H9 (cell line): ENCODE results near the gene NPHS1. TPM values are rescaled to one million over a fixed set of nuclear protein-coding genes. Genes with fewer than 3 reads are reported as not detected.

Source experiments
- DNase-seq: peaks from one replicate; pipeline ENCODE4 v3.0.0-alpha.2; 2017
- H2AFZ ChIP-seq: one replicate; pipeline ENCODE4 v1.6.1; 2013; ENCODE audit warnings: mild to moderate bottlenecking, low read length, control low read depth, moderate library complexity
- H2AK5ac ChIP-seq: 2 replicates; pipeline ENCODE4 v1.6.1; 2013; ENCODE audit warnings: low read length, control low read depth, mixed read lengths; ENCODE audit not compliant: insufficient read length
- H2BK120ac ChIP-seq: one replicate; pipeline ENCODE4 v1.6.1; 2013; ENCODE audit warnings: low read depth, mild to moderate bottlenecking, low read length, control low read depth, inconsistent platforms; ENCODE audit not compliant: poor library complexity, severe bottlenecking
- H2BK12ac ChIP-seq: 2 replicates; pipeline ENCODE4 v1.6.1; 2013; ENCODE audit warnings: low read length, control low read depth, mixed read lengths, low read depth; ENCODE audit not compliant: insufficient read length
- H2BK15ac ChIP-seq: 2 replicates; pipeline ENCODE4 v1.6.1; 2013; ENCODE audit warnings: low read depth, low read length, control low read depth
- H2BK20ac ChIP-seq: one replicate; pipeline ENCODE4 v1.6.1; 2013; ENCODE audit warnings: low read depth, mild to moderate bottlenecking, low read length, control low read depth, inconsistent platforms; ENCODE audit not compliant: poor library complexity, severe bottlenecking
- H2BK5ac ChIP-seq: 2 replicates; pipeline ENCODE4 v1.6.1; 2013; ENCODE audit warnings: low read length, control low read depth, mixed read lengths; ENCODE audit not compliant: insufficient read length
- H3K14ac ChIP-seq: 2 replicates; pipeline ENCODE4 v1.6.1; 2013; ENCODE audit warnings: low read length, control low read depth; ENCODE audit not compliant: insufficient read depth
- H3K18ac ChIP-seq: 2 replicates; pipeline ENCODE4 v1.6.1; 2013; ENCODE audit warnings: low read depth, mild to moderate bottlenecking, mixed read lengths, low read length, control low read depth; ENCODE audit not compliant: insufficient read length
- H3K23ac ChIP-seq: 2 replicates; pipeline ENCODE4 v1.6.1; 2013; ENCODE audit warnings: low read length, control low read depth, mixed read lengths, low read depth; ENCODE audit not compliant: insufficient read length
- H3K23me2 ChIP-seq: 2 replicates; pipeline ENCODE4 v1.6.1; 2013; ENCODE audit warnings: low read depth, mild to moderate bottlenecking, mixed read lengths, low read length, control low read depth; ENCODE audit not compliant: insufficient read length, poor library complexity, severe bottlenecking
- H3K27ac ChIP-seq: 2 replicates; pipeline ENCODE4 v1.5.1; 2013; ENCODE audit warnings: low read length, control low read depth, mixed read lengths, low read depth; ENCODE audit not compliant: insufficient read length
- H3K27me3 ChIP-seq: 2 replicates; pipeline ENCODE4 v1.6.1; 2013; ENCODE audit warnings: low read length, control low read depth, inconsistent platforms; ENCODE audit not compliant: insufficient read depth
- H3K4ac ChIP-seq: 2 replicates; pipeline ENCODE4 v1.6.1; 2013; ENCODE audit warnings: low read depth, mild to moderate bottlenecking, control low read depth, inconsistent platforms, low read length, moderate library complexity
- H3K4me1 ChIP-seq: 2 replicates; pipeline ENCODE4 v1.6.1; 2013; ENCODE audit warnings: low read length, control low read depth, inconsistent platforms; ENCODE audit not compliant: insufficient read depth
- H3K4me2 ChIP-seq: 2 replicates; pipeline ENCODE4 v1.6.1; 2013; ENCODE audit warnings: low read length, control low read depth, mixed read lengths; ENCODE audit not compliant: insufficient read length, insufficient read depth
- H3K56ac ChIP-seq: 2 replicates; pipeline ENCODE4 v1.6.1; 2013; ENCODE audit warnings: low read depth, mild to moderate bottlenecking, mixed read lengths, low read length, control low read depth; ENCODE audit not compliant: insufficient read length
- H3K79me1 ChIP-seq: 2 replicates; pipeline ENCODE4 v1.6.1; 2013; ENCODE audit warnings: low read depth, mild to moderate bottlenecking, moderate library complexity, low read length, control low read depth, inconsistent platforms; ENCODE audit not compliant: insufficient read depth, poor library complexity, severe bottlenecking
- H3K79me2 ChIP-seq: 2 replicates; pipeline ENCODE4 v1.6.1; 2013; ENCODE audit warnings: low read length, control low read depth, inconsistent platforms; ENCODE audit not compliant: insufficient read depth
- H3K9ac ChIP-seq: 2 replicates; pipeline ENCODE4 v1.6.1; 2013; ENCODE audit warnings: low read length, control low read depth, mixed read lengths; ENCODE audit not compliant: insufficient read length; ENCODE audit errors: extremely low read depth
- H3K9me3 ChIP-seq: one replicate; pipeline ENCODE4 v1.6.1; 2013; ENCODE audit warnings: low read depth, low read length, inconsistent platforms; ENCODE audit not compliant: control insufficient read depth
- H3T11ph ChIP-seq: one replicate; pipeline ENCODE4 v1.6.1; 2013; ENCODE audit warnings: mild to moderate bottlenecking, low read length, control low read depth, inconsistent platforms
- H4K20me1 ChIP-seq: one replicate; pipeline ENCODE4 v1.6.1; 2013; ENCODE audit not compliant: control insufficient read depth, insufficient read length, insufficient read depth
- H4K5ac ChIP-seq: 2 replicates; pipeline ENCODE4 v1.6.1; 2013; ENCODE audit warnings: low read depth, mild to moderate bottlenecking, mixed read lengths, low read length, control low read depth; ENCODE audit not compliant: insufficient read length
- H4K8ac ChIP-seq: replicated peaks from 2 replicates; pipeline ENCODE4 v1.6.1; 2013; ENCODE audit warnings: low read length, control low read depth, mixed read lengths, low read depth; ENCODE audit not compliant: insufficient read length
- H4K91ac ChIP-seq: 2 replicates; pipeline ENCODE4 v1.6.1; 2013; ENCODE audit warnings: low read depth, mild to moderate bottlenecking, moderate library complexity, mixed read lengths, low read length, control low read depth; ENCODE audit not compliant: insufficient read length
- H3K27ac Mint-ChIP-seq, 3 experiments: 2 replicates in 2 of 3; 3 replicates in 1 of 3; pipeline ENCODE4 v1.8.0; 2020 to 2021; ENCODE audit warnings: mixed read lengths in 3 of 3, mild to moderate bottlenecking in 1 of 3, moderate library complexity in 1 of 3
- H3K27me3 Mint-ChIP-seq: 2 replicates; pipeline ENCODE4 v1.8.0; 2021; ENCODE audit warnings: low read depth, mild to moderate bottlenecking, moderate library complexity, mixed read lengths
- H3K36me3 Mint-ChIP-seq, 3 experiments: 2 replicates in 2 of 3; 3 replicates in 1 of 3; pipeline ENCODE4 v1.8.0; 2020 to 2021; ENCODE audit warnings: low read depth in 3 of 3, mixed read lengths in 3 of 3; ENCODE audit not compliant: insufficient read depth in 1 of 3
- H3K4me1 Mint-ChIP-seq, 2 experiments: 2 replicates each; pipeline ENCODE4 v1.8.0; 2020; ENCODE audit warnings: mixed read lengths in 2 of 2
- H3K4me3 Mint-ChIP-seq, 2 experiments: 2 replicates in 1 of 2; 3 replicates in 1 of 2; pipeline ENCODE4 v1.8.0; 2020 to 2021; ENCODE audit warnings: mild to moderate bottlenecking in 2 of 2, mixed read lengths in 2 of 2, moderate library complexity in 1 of 2
- H3K9me3 Mint-ChIP-seq, 2 experiments: 2 replicates in 1 of 2; 3 replicates in 1 of 2; pipeline ENCODE4 v1.8.0; 2020; ENCODE audit warnings: mild to moderate bottlenecking in 2 of 2, mixed read lengths in 2 of 2, moderate library complexity in 1 of 2
- WGBS: extraction: QIAGEN DNeasy Blood & Tissue Kit; methylation state at CpG from one replicate; pipeline ENCODE4 v1.1.7; 2013; ENCODE audit warnings: missing lambda C conversion rate, low lambda C conversion rate, mixed read lengths; ENCODE audit not compliant: insufficient read length; ENCODE audit errors: extremely low coverage; 5-methylcytosine and 5-hydroxymethylcytosine counted together
- total RNA-seq: library from RNA; stranded (reverse); gene quantifications from 2 replicates; pipeline ENCODE4 v1.2.1, GENCODE V29; 2021
- TF ChIP-seq, protein P1 (sequence below): fragments of 200-600 bp; sonication (generic); conservative IDR thresholded peaks from 3 replicates; pipeline ENCODE4 v1.8.0; 2021; ENCODE audit warnings: antibody characterized with exemption, mild to moderate bottlenecking

Gene NPHS1
- total RNA-seq, 1 experiment from 2014 or later: 0.83 TPM

DNA sequence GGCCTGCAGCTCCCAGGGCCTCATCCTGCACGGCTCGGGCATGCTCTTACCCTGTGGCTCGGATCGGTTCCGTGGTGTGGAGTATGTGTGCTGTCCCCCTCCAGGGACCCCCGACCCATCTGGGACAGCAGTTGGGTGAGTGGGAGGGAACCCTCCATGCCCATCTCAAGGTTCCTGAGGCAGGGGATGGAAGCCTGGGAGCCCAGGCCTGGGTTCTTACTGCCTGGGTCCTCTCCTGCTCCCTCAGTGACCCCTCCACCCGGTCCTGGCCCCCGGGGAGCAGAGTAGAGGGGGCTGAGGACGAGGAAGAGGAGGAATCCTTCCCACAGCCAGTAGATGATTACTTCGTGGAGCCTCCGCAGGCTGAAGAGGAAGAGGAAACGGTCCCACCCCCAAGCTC, 19.3 kb upstream of the NPHS1 start:
- Histone ChIP-seq H2BK15ac (no peak overlapping the region), H4K8ac (no peak overlapping the region), H3K23ac (no peak overlapping the region), H3K4me2 (no peak overlapping the region), H2AK5ac (no peak overlapping the region), H2BK5ac (no peak overlapping the region), H3K79me2 (no peaks in the 10 kb centered on the region), H3K4me1 (peaks cover 8% of the 10 kb centered on the region; the same call in 1 of the 2 replicates), H4K91ac (no peak overlapping the region), H3K79me1 (no peaks in the 10 kb centered on the region), H3K27ac (no peak overlapping the region), H3K14ac (no peak overlapping the region), H3K18ac (no peak overlapping the region), H2AFZ (no peak overlapping the region), H3K4ac (no peak overlapping the region), H2BK20ac (no peak overlapping the region), H3K27me3 (peaks cover 5% of the 10 kb centered on the region; the same call in 1 of the 2 replicates), H3K56ac (no peak overlapping the region), H2BK12ac (no peak overlapping the region), H3K9ac (no peak overlapping the region), H3K9me3 (no peaks in the 10 kb centered on the region), H2BK120ac (no peak overlapping the region), H3T11ph (no peak overlapping the region), H4K5ac (no peak overlapping the region), H3K23me2 (peaks cover 14% of the 10 kb centered on the region), H4K20me1 (no peaks in the 10 kb centered on the region)
- TF ChIP-seq, protein P1, sequence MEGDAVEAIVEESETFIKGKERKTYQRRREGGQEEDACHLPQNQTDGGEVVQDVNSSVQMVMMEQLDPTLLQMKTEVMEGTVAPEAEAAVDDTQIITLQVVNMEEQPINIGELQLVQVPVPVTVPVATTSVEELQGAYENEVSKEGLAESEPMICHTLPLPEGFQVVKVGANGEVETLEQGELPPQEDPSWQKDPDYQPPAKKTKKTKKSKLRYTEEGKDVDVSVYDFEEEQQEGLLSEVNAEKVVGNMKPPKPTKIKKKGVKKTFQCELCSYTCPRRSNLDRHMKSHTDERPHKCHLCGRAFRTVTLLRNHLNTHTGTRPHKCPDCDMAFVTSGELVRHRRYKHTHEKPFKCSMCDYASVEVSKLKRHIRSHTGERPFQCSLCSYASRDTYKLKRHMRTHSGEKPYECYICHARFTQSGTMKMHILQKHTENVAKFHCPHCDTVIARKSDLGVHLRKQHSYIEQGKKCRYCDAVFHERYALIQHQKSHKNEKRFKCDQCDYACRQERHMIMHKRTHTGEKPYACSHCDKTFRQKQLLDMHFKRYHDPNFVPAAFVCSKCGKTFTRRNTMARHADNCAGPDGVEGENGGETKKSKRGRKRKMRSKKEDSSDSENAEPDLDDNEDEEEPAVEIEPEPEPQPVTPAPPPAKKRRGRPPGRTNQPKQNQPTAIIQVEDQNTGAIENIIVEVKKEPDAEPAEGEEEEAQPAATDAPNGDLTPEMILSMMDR: no peak
- DNase-seq: no peak
- Mint-ChIP-seq H3K36me3 (peaks cover 2 to 11% (median 5%) of the 10 kb centered on the region in 3 experiments), H3K27me3 (peaks cover 19% of the 10 kb centered on the region), H3K27ac (no peak overlapping the region; a peak in 1 of 7 replicates), H3K9me3 (no peaks in the 10 kb centered on the region; a peak in 2 of 5 replicates), H3K4me1 (peaks cover 14 to 35% of the 10 kb centered on the region in 2 experiments), H3K4me3 (no peak overlapping the region; a peak in 1 of 5 replicates)
- no CpG with 5 or more reads among the region's 12 CpGs for WGBS
